Measurements from ENCODE around the gene ZNF232.
"Not testable (repeated sequence)": the region's sequence is repeated elsewhere in the genome, so short reads cannot be mapped to it uniquely, and the experiment has no call there.

The ZNF232 gene

DNA sequence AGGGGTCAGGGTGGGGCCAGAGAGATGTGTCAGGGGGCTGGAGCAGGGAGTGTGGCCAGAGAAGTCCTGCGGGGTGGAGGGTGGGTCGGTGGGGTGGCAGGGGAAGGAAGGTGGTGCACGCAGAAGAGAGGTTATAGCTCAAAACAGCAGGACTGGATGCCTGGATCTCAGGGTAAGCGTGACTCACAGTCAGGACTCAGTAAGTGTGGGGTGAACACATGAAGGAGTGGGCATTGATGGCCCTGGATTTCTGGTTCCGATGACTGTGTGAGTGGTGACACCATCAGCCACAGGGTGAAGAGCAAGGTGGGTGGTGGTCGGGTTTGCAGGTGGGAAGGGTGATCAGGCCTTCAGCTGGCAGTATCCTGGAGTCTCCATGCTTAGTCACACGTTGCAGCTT lies 10.4 kb upstream of the ZNF232 start:
- WGBS (ENCODE audit: extremely low coverage, insufficient coverage, insufficient read length): no CpG with 5 or more reads among the region's 7 CpGs

GRCh38 chr17:5121186-5121841 lies 9.6 kb upstream of the ZNF232 start:
- no CpG with 5 or more reads among the region's 16 CpGs for WGBS (ENCODE audit: extremely low coverage, insufficient coverage, insufficient read length)
- Histone ChIP-seq H2BK120ac (ENCODE audit: insufficient read depth, low read length, poor library complexity) (no peak overlapping the region), H4K91ac (ENCODE audit: low read depth, low read length) (no peak overlapping the region)

More for the DNA sequence above, 10.4 kb upstream of the ZNF232 start:
- not testable (repeated sequence) for H2BK12ac ChIP-seq (ENCODE audit: low read length); H3K4ac ChIP-seq (ENCODE audit: low read depth, low read length); H4K91ac ChIP-seq (ENCODE audit: low read depth, low read length); H3K79me2 ChIP-seq (ENCODE audit: control insufficient read depth, insufficient read depth, low read length, poor library complexity); H2AK5ac ChIP-seq (ENCODE audit: low read length); H3K23ac ChIP-seq (ENCODE audit: low read length); H3K27ac ChIP-seq (ENCODE audit: low read depth, low read length); H3K4me1 ChIP-seq (ENCODE audit: control insufficient read depth in 1 of 2, insufficient read depth in 2 of 2, low read length in 2 of 2); DNase-seq; H3K4me3 ChIP-seq (ENCODE audit: low read depth, low read length); H3K36me3 ChIP-seq (ENCODE audit: control insufficient read depth in 1 of 2, insufficient read depth in 2 of 2, low read length in 2 of 2); H2BK120ac ChIP-seq (ENCODE audit: insufficient read depth, low read length, poor library complexity); H3K9ac ChIP-seq (ENCODE audit: low read length); H2BK5ac ChIP-seq (ENCODE audit: low read depth, low read length, poor library complexity); H3K79me1 ChIP-seq (ENCODE audit: low read length); H2AFZ ChIP-seq (ENCODE audit: insufficient read depth, low read length, poor library complexity); H3K18ac ChIP-seq (ENCODE audit: low read length); H4K12ac ChIP-seq (ENCODE audit: low read depth, low read length); H3K14ac ChIP-seq (ENCODE audit: low read length); H4K8ac ChIP-seq (ENCODE audit: low read depth, low read length)
- Histone ChIP-seq H3K4me2 (ENCODE audit: low read length) (peak overlapping the region; percentile 93), H3K9me3 (ENCODE audit: insufficient read depth, low read depth, low read length) (peaks cover 13% of the 10 kb centered on the region), H3K27me3 (ENCODE audit: insufficient read depth, low read length) (peaks cover 10% of the 10 kb centered on the region)

GRCh38 chr17:5120436-5121185 lies 8.9 kb upstream of the ZNF232 start:
- not testable (repeated sequence) for H3K4me2 ChIP-seq (ENCODE audit: low read length); DNase-seq; H3K4ac ChIP-seq (ENCODE audit: low read depth, low read length); H3K4me1 ChIP-seq (ENCODE audit: control insufficient read depth in 1 of 2, insufficient read depth in 2 of 2, low read length in 2 of 2); H4K8ac ChIP-seq (ENCODE audit: low read depth, low read length); H3K23ac ChIP-seq (ENCODE audit: low read length); H3K14ac ChIP-seq (ENCODE audit: low read length); H2BK120ac ChIP-seq (ENCODE audit: insufficient read depth, low read length, poor library complexity); H3K18ac ChIP-seq (ENCODE audit: low read length); H3K9ac ChIP-seq (ENCODE audit: low read length); H2AFZ ChIP-seq (ENCODE audit: insufficient read depth, low read length, poor library complexity); H3K79me2 ChIP-seq (ENCODE audit: control insufficient read depth, insufficient read depth, low read length, poor library complexity); H3K36me3 ChIP-seq (ENCODE audit: control insufficient read depth in 1 of 2, insufficient read depth in 2 of 2, low read length in 2 of 2); H2BK12ac ChIP-seq (ENCODE audit: low read length); H3K4me3 ChIP-seq (ENCODE audit: low read depth, low read length); H4K91ac ChIP-seq (ENCODE audit: low read depth, low read length); H4K12ac ChIP-seq (ENCODE audit: low read depth, low read length); H2AK5ac ChIP-seq (ENCODE audit: low read length); H3K79me1 ChIP-seq (ENCODE audit: low read length); H2BK5ac ChIP-seq (ENCODE audit: low read depth, low read length, poor library complexity); H3K27ac ChIP-seq (ENCODE audit: low read depth, low read length)
- Histone ChIP-seq H3K9me3 (ENCODE audit: insufficient read depth, low read depth, low read length) (peaks cover 15% of the 10 kb centered on the region), H3K27me3 (ENCODE audit: insufficient read depth, low read length) (peaks cover 10% of the 10 kb centered on the region)
- no CpG with 5 or more reads among the region's 6 CpGs for WGBS (ENCODE audit: extremely low coverage, insufficient coverage, insufficient read length)

More at GRCh38 chr17:5121186-5121841, 9.6 kb upstream of the ZNF232 start:
- Histone ChIP-seq H3K4me2 (ENCODE audit: low read length) (no peak overlapping the region), H3K4me1 (ENCODE audit: control insufficient read depth in 1 of 2, insufficient read depth in 2 of 2, low read length in 2 of 2) (peaks cover 0 to 5% of the 10 kb centered on the region in 2 experiments), H3K18ac (ENCODE audit: low read length) (no peak overlapping the region), H4K8ac (ENCODE audit: low read depth, low read length) (no peak overlapping the region), H3K14ac (ENCODE audit: low read length) (no peak overlapping the region), H2BK5ac (ENCODE audit: low read depth, low read length, poor library complexity) (no peak overlapping the region), H3K23ac (ENCODE audit: low read length) (no peak overlapping the region), H2AK5ac (ENCODE audit: low read length) (no peak overlapping the region), H3K9ac (ENCODE audit: low read length) (no peak overlapping the region), H2BK12ac (ENCODE audit: low read length) (no peak overlapping the region), H3K9me3 (ENCODE audit: insufficient read depth, low read depth, low read length) (peaks cover 15% of the 10 kb centered on the region), H3K27ac (ENCODE audit: low read depth, low read length) (no peak overlapping the region), H3K4me3 (ENCODE audit: low read depth, low read length) (no peak overlapping the region), H2AFZ (ENCODE audit: insufficient read depth, low read length, poor library complexity) (no peak overlapping the region), H3K36me3 (ENCODE audit: control insufficient read depth in 1 of 2, insufficient read depth in 2 of 2, low read length in 2 of 2) (no peaks in the 10 kb centered on the region), H3K79me2 (ENCODE audit: control insufficient read depth, insufficient read depth, low read length, poor library complexity) (peaks cover 2% of the 10 kb centered on the region), H4K12ac (ENCODE audit: low read depth, low read length) (no peak overlapping the region), H3K79me1 (ENCODE audit: low read length) (peaks cover 3% of the 10 kb centered on the region), H3K4ac (ENCODE audit: low read depth, low read length) (no peak overlapping the region), H3K27me3 (ENCODE audit: insufficient read depth, low read length) (peaks cover 10% of the 10 kb centered on the region)
- no peak for DNase-seq

DNA sequence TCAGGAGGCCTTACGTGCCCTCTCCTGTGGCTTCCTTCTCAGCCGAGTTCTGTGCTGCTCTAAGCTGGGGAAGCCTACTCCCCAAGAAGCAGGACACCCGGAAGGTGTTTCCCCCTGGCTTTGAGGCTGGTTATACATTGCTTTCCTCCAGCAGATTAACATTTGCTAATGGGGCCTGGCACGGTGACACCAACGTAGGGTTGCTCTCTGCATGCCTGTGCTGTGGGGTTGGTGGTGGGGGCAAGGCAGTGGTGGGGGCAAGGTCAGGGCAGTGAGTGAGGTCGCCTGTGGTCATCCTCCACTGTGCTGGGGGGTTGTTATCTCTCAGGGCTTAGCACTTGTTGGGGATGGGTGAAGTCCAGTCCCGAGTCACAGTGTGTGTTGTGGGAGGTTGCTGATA lies 8.4 kb upstream of the ZNF232 start:
- Histone ChIP-seq H3K27me3 (ENCODE audit: insufficient read depth, low read length) (peaks cover 10% of the 10 kb centered on the region), H4K8ac (ENCODE audit: low read depth, low read length) (no peak overlapping the region), H2BK120ac (ENCODE audit: insufficient read depth, low read length, poor library complexity) (no peak overlapping the region), H3K14ac (ENCODE audit: low read length) (no peak overlapping the region), H3K9ac (ENCODE audit: low read length) (no peak overlapping the region), H3K23ac (ENCODE audit: low read length) (no peak overlapping the region), H3K27ac (ENCODE audit: low read depth, low read length) (no peak overlapping the region), H3K79me2 (ENCODE audit: control insufficient read depth, insufficient read depth, low read length, poor library complexity) (peaks cover 2% of the 10 kb centered on the region), H2BK5ac (ENCODE audit: low read depth, low read length, poor library complexity) (no peak overlapping the region), H3K79me1 (ENCODE audit: low read length) (peaks cover 3% of the 10 kb centered on the region), H3K4me3 (ENCODE audit: low read depth, low read length) (no peak overlapping the region), H3K4ac (ENCODE audit: low read depth, low read length) (no peak overlapping the region), H2BK12ac (ENCODE audit: low read length) (no peak overlapping the region), H2AFZ (ENCODE audit: insufficient read depth, low read length, poor library complexity) (no peak overlapping the region), H3K18ac (ENCODE audit: low read length) (no peak overlapping the region), H2AK5ac (ENCODE audit: low read length) (no peak overlapping the region), H3K4me1 (ENCODE audit: control insufficient read depth in 1 of 2, insufficient read depth in 2 of 2, low read length in 2 of 2) (peaks cover 0 to 5% of the 10 kb centered on the region in 2 experiments), H3K36me3 (ENCODE audit: control insufficient read depth in 1 of 2, insufficient read depth in 2 of 2, low read length in 2 of 2) (no peaks in the 10 kb centered on the region), H3K4me2 (ENCODE audit: low read length) (no peak overlapping the region), H4K91ac (ENCODE audit: low read depth, low read length) (no peak overlapping the region), H4K12ac (ENCODE audit: low read depth, low read length) (no peak overlapping the region), H3K9me3 (ENCODE audit: insufficient read depth, low read depth, low read length) (peaks cover 15% of the 10 kb centered on the region)
- WGBS (ENCODE audit: extremely low coverage, insufficient coverage, insufficient read length): no CpG with 5 or more reads among the region's 7 CpGs
- no peak for DNase-seq
